H1 (cell line): ENCODE results near the gene EXOC1L. TPM values are rescaled to one million over a fixed set of nuclear protein-coding genes. Genes with fewer than 3 reads are reported as not detected.

Experiments used
- CTCF ChIA-PET: fragments of 300-600 bp; sonication (Branson Sonifier 250); formaldehyde crosslinking; loops from one replicate; lab custom pipeline; 2021; ENCODE audit not compliant: partially characterized antibody; lab: Charles Lee
- POLR2A ChIA-PET: fragments of 300-600 bp; sonication (Branson Sonifier 250); formaldehyde crosslinking; loops from one replicate; lab custom pipeline; 2021; ENCODE audit warnings: inconsistent platforms; ENCODE audit not compliant: partially characterized antibody; lab: Charles Lee
- DNase-seq, 2 experiments: peaks; one replicate each; pipeline versions ENCODE4 v3.0.0 to v3.0.0-alpha.2; 2010 to 2022; ENCODE audit warnings: low spot score in 2 of 2, low read depth in 1 of 2, mixed read lengths in 1 of 2
- FAIRE-seq: peaks from 2 replicates; lab custom pipeline; 2011; peaks lifted over from hg19 to GRCh38; lab: Jason Lieb, UNC
- H2AFZ ChIP-seq: 2 replicates; pipeline ENCODE4 v1.8.1; 2012; ENCODE audit warnings: low read length, inconsistent platforms
- H2AK5ac ChIP-seq: 2 replicates; pipeline ENCODE4 v1.6.1; 2013; ENCODE audit warnings: low read depth, low read length
- H2BK120ac ChIP-seq: replicated peaks from 2 replicates; pipeline ENCODE3; 2013; ENCODE audit warnings: low read depth, low read length, inconsistent platforms
- H2BK12ac ChIP-seq: 2 replicates; pipeline ENCODE4 v1.6.1; 2013; ENCODE audit warnings: low read depth, low read length
- H2BK15ac ChIP-seq: 2 replicates; pipeline ENCODE4 v1.6.1; 2013; ENCODE audit warnings: low read length
- H2BK20ac ChIP-seq: 2 replicates; pipeline ENCODE4 v1.6.1; 2013; ENCODE audit warnings: low read length
- H2BK5ac ChIP-seq: 2 replicates; pipeline ENCODE4 v1.6.1; 2013; ENCODE audit warnings: low read depth, low read length
- H3K14ac ChIP-seq: 2 replicates; pipeline ENCODE4 v1.6.1; 2013; ENCODE audit warnings: inconsistent platforms; ENCODE audit not compliant: insufficient read length
- H3K18ac ChIP-seq: 2 replicates; pipeline ENCODE4 v1.6.1; 2013; ENCODE audit warnings: low read length; ENCODE audit errors: extremely low read depth
- H3K23ac ChIP-seq: 2 replicates; pipeline ENCODE4 v1.6.1; 2013; ENCODE audit warnings: inconsistent platforms; ENCODE audit not compliant: insufficient read length
- H3K23me2 ChIP-seq: 2 replicates; pipeline ENCODE4 v1.6.1; 2013; ENCODE audit warnings: low read depth, low read length
- H3K27ac ChIP-seq: 2 replicates; pipeline ENCODE4 v1.6.1; 2011; ENCODE audit warnings: low read depth, low read length, inconsistent platforms
- H3K27me3 ChIP-seq, 4 experiments: replicated peaks in 1 of 4; 1 replicate in 1 of 4; 2 replicates in 3 of 4; pipeline versions ENCODE4 v1.6.1 to v1.8.1; 2011 to 2013; ENCODE audit warnings: low read length in 3 of 4, mild to moderate bottlenecking in 3 of 4, inconsistent platforms in 2 of 4, mixed read lengths in 2 of 4, moderate library complexity in 1 of 4; ENCODE audit not compliant: control insufficient read depth in 3 of 4, insufficient read depth in 3 of 4; ENCODE audit errors: extremely low read depth in 1 of 4
- H3K36me3 ChIP-seq, 4 experiments: 2 replicates each; pipeline versions ENCODE4 v1.6.1 to v1.8.1; 2011 to 2013; ENCODE audit warnings: mild to moderate bottlenecking in 4 of 4, low read length in 3 of 4, moderate library complexity in 2 of 4, control low read depth in 1 of 4, inconsistent platforms in 1 of 4; ENCODE audit not compliant: insufficient read depth in 4 of 4, control insufficient read depth in 2 of 4
- H3K4ac ChIP-seq: replicated peaks from 2 replicates; pipeline ENCODE3; 2013; ENCODE audit warnings: low read length, low read depth, mixed read lengths, inconsistent platforms; ENCODE audit not compliant: insufficient read length
- H3K4me1 ChIP-seq, 4 experiments: replicated peaks in 1 of 4; 1 replicate in 1 of 4; 2 replicates in 3 of 4; pipeline versions ENCODE4 v1.6.1 to v1.8.1; 2011 to 2013; ENCODE audit warnings: low read length in 3 of 4, inconsistent platforms in 2 of 4, mixed read lengths in 1 of 4; ENCODE audit not compliant: insufficient read depth in 4 of 4, control insufficient read depth in 3 of 4
- H3K4me2 ChIP-seq, 2 experiments: 2 replicates each; pipeline versions ENCODE4 v1.6.1 to v1.8.1; 2011 to 2013; ENCODE audit warnings: low read depth in 2 of 2, low read length in 2 of 2, control low read depth in 1 of 2, inconsistent platforms in 1 of 2, mild to moderate bottlenecking in 1 of 2; ENCODE audit not compliant: insufficient read depth in 1 of 2
- H3K4me3 ChIP-seq, 4 experiments: fragments of 200-600, 300-600 bp in 1 of 4; sonication (generic), shearing (Covaris generic), sonication (Bioruptor Twin) in 1 of 4; 2 replicates each; pipeline versions ENCODE4 v1.5.1 to v1.8.1; 2011 to 2016; ENCODE audit warnings: low read length in 4 of 4, low read depth in 3 of 4, control low read depth in 2 of 4, inconsistent platforms in 2 of 4, mild to moderate bottlenecking in 2 of 4, mixed read lengths in 1 of 4, moderate library complexity in 1 of 4; ENCODE audit not compliant: insufficient read depth in 2 of 4; ENCODE audit errors: extremely low read depth in 1 of 4
- H3K56ac ChIP-seq: replicated peaks from 2 replicates; pipeline ENCODE3; 2013; ENCODE audit warnings: low read depth, mild to moderate bottlenecking, mixed read lengths, low read length, inconsistent platforms; ENCODE audit not compliant: insufficient read length
- H3K79me1 ChIP-seq: 2 replicates; pipeline ENCODE4 v1.6.1; 2013; ENCODE audit warnings: low read depth, low read length, control low read depth
- H3K79me2 ChIP-seq, 2 experiments: 2 replicates each; pipeline versions ENCODE4 v1.6.1 to v1.8.1; 2012 to 2013; ENCODE audit warnings: low read length in 2 of 2, mild to moderate bottlenecking in 2 of 2, inconsistent platforms in 1 of 2; ENCODE audit not compliant: insufficient read depth in 2 of 2, control insufficient read depth in 1 of 2
- H3K9ac ChIP-seq, 4 experiments: replicated peaks in 1 of 4; 1 replicate in 1 of 4; 2 replicates in 3 of 4; pipeline versions ENCODE4 v1.6.1 to v1.8.1; 2011 to 2013; ENCODE audit warnings: low read depth in 3 of 4, low read length in 3 of 4, control low read depth in 2 of 4, mild to moderate bottlenecking in 2 of 4, moderate library complexity in 2 of 4, inconsistent platforms in 1 of 4; ENCODE audit errors: extremely low read depth in 1 of 4
- H3K9me3 ChIP-seq, 2 experiments: 2 replicates each; pipeline versions ENCODE4 v1.6.1 to v1.8.1; 2012 to 2013; ENCODE audit warnings: mild to moderate bottlenecking in 2 of 2, moderate library complexity in 2 of 2, control low read depth in 1 of 2, inconsistent platforms in 1 of 2, low read depth in 1 of 2, low read length in 1 of 2, mixed read lengths in 1 of 2; ENCODE audit not compliant: insufficient read depth in 2 of 2
- H4K20me1 ChIP-seq, 2 experiments: replicated peaks in 1 of 2; 2 replicates each; pipeline versions ENCODE3 to v1.8.1; 2011 to 2013; ENCODE audit warnings: inconsistent platforms in 2 of 2, low read length in 2 of 2, mild to moderate bottlenecking in 1 of 2; ENCODE audit not compliant: insufficient read depth in 2 of 2, control insufficient read depth in 1 of 2
- H4K5ac ChIP-seq: 2 replicates; pipeline ENCODE4 v1.6.1; 2013; ENCODE audit warnings: low read length, low read depth, mixed read lengths, inconsistent platforms; ENCODE audit not compliant: insufficient read length
- H4K8ac ChIP-seq: 2 replicates; pipeline ENCODE4 v1.8.0; 2013; ENCODE audit warnings: mild to moderate bottlenecking, moderate library complexity, low read length, inconsistent platforms; ENCODE audit not compliant: insufficient read depth; ENCODE audit errors: extremely low read depth
- H4K91ac ChIP-seq: replicated peaks from 2 replicates; pipeline ENCODE3; 2013; ENCODE audit warnings: low read length, mixed read lengths, inconsistent platforms; ENCODE audit not compliant: insufficient read length
- CBX5 ChIP-seq: fragments of 300-800, 300-1000 bp; sonication (generic); IDR thresholded peaks from 2 replicates; pipeline ENCODE4 v1.7.1; 2016; ENCODE audit warnings: antibody characterized with exemption, low read length, low read depth
- HDAC2 ChIP-seq, 2 experiments: fragments of 300-600 bp in 1 of 2; sonication (generic) in 1 of 2; IDR thresholded peaks; 2 replicates each; pipeline ENCODE4 v1.6.1; 2011 to 2012; ENCODE audit warnings: low read depth in 2 of 2, low read length in 2 of 2, mild to moderate bottlenecking in 2 of 2, moderate library complexity in 2 of 2, borderline replicate concordance in 1 of 2, inconsistent platforms in 1 of 2
- KDM4A ChIP-seq: IDR thresholded peaks from one replicate; pipeline ENCODE4 v1.7.1; 2012; ENCODE audit warnings: low read depth, mild to moderate bottlenecking, moderate library complexity, low read length, inconsistent platforms; ENCODE audit not compliant: severe bottlenecking
- WGBS, 2 experiments: shearing (Covaris generic) in 1 of 2; methylation state at CpG; one replicate each; pipeline versions ENCODE4 v1.1.6 to v1.1.7; 2013 to 2015; ENCODE audit warnings: low lambda C conversion rate in 2 of 2, mixed read lengths in 2 of 2, inconsistent platforms in 1 of 2, low coverage in 1 of 2, missing lambda C conversion rate in 1 of 2; ENCODE audit not compliant: insufficient replicate concordance in 2 of 2, insufficient coverage in 1 of 2, insufficient read length in 1 of 2; ENCODE audit errors: extremely low coverage in 1 of 2, missing lambda C conversion rate in 1 of 2; 5-methylcytosine and 5-hydroxymethylcytosine counted together
- polyA plus RNA-seq, 7 experiments: library from polyadenylated mRNA; depleted of rRNA in 3 of 7; stranded (reverse) in 5 of 7; unstranded in 2 of 7; fragments of >200 nt in 5 of 7; fragments of 200-250 nt in 2 of 7; gene quantifications; 1 replicate in 5 of 7; 2 replicates in 1 of 7; 4 replicates in 1 of 7; pipeline versions ENCODE4 v1.2.1 to v1.2.3, GENCODE V29; 2011 to 2013; ENCODE audit warnings: missing spikeins in 2 of 7, mixed read lengths in 2 of 7
- total RNA-seq: library from RNA; stranded (reverse); fragmentation: NEBNext Ultra II Directional; extraction: Animal tissue kit (Norgen Biotek cat#: 25700); gene quantifications from 2 replicates; pipeline ENCODE4 v1.2.1, GENCODE V29; 2021

EXOC1L gene
- total and polyA plus RNA-seq, 2 of the 8 experiments (the other 6 are each of a cell fraction or from before 2014, with no cell fraction given), result 0.08 TPM; not detected in 1

GRCh38 chr4:55865228-55865806 lies 45.7 kb downstream of the EXOC1L start:
- H3K36me3 ChIP-seq, result peaks cover 0 to 23% (median 5%) of the 10 kb centered on the region in 4 experiments; a peak in 3 of 8 replicates
- H2BK5ac ChIP-seq, result no peak overlapping the region
- H3K27me3 ChIP-seq, result no peaks in the 10 kb centered on the region
- H4K20me1 ChIP-seq, result no peaks in the 10 kb centered on the region
- H2BK12ac ChIP-seq, result no peak overlapping the region
- H3K79me2 ChIP-seq, result no peaks in the 10 kb centered on the region
- H4K91ac ChIP-seq, result no peak overlapping the region
- no peaks in the 10 kb centered on the region; the same call in 1 of the 2 replicates for H3K23me2 ChIP-seq
- no peak overlapping the region for H2BK20ac ChIP-seq
- no peak overlapping the region for H3K18ac ChIP-seq
- no peak overlapping the region for H2AK5ac ChIP-seq
- FAIRE-seq (no peak), DNase-seq (no peak)
- H4K5ac ChIP-seq, result no peak overlapping the region
- no peak overlapping the region for H2AFZ ChIP-seq
- no peak overlapping the region for H3K4ac ChIP-seq
- H3K4me3 ChIP-seq, result no peak overlapping the region
- no peak overlapping the region for H2BK15ac ChIP-seq
- H3K23ac ChIP-seq, result no peak overlapping the region
- H3K4me2 ChIP-seq, result no peak overlapping the region
- CTCF ChIA-PET, result interaction anchor here (0.7 to 2.5 kb wide), 11 partner anchors 11 to 454 kb away, joined by 3 to 8 read pairs (median 5); no protein-coding TSS in a partner anchor
- H3K79me1 ChIP-seq, result no peaks in the 10 kb centered on the region
- WGBS, 2 experiments, result 95% methylated on average over 2 of the region's 2 CpGs; no CpG with 5 or more reads in 1 of the 2 experiments
- no peak overlapping the region for H3K27ac ChIP-seq
- no peaks in the 10 kb centered on the region for H3K4me1 ChIP-seq
- POLR2A ChIA-PET, result interaction anchor here (1.2 kb wide), 1 partner anchor 11 kb away, joined by 3 read pairs; the partner anchor contains the start of gene EXOC1
- H2BK120ac ChIP-seq, result no peak overlapping the region
- H3K9ac ChIP-seq, result no peak overlapping the region
- H3K9me3 ChIP-seq, result no peaks in the 10 kb centered on the region
- H4K8ac ChIP-seq, result no peak overlapping the region
- no peak overlapping the region for H3K56ac ChIP-seq
- no peak overlapping the region for H3K14ac ChIP-seq
- no peak for TF ChIP-seq KDM4A
- TF ChIP-seq CBX5, result no peak
- TF ChIP-seq HDAC2 (IDR thresholded peaks at IDR 0.05; ENCODE audit: borderline replicate concordance in 1 of 2, low read depth in 2 of 2, low read length in 2 of 2), result no peak
